Glomerular visceral epithelial cell (primary cell): Measurements from ENCODE around the gene LRRC3C.
"Not testable (repeated sequence)": the region's sequence is repeated elsewhere in the genome, so short reads cannot be mapped to it uniquely, and the experiment has no call there.

ENCODE experiments used
- DNase-seq: peaks from one replicate; pipeline ENCODE4 v3.0.0-alpha.2; 2016; ENCODE audit errors: extremely low spot score

The LRRC3C gene

GRCh38 chr17:39946551-39947330 is 19.2 kb downstream of the LRRC3C start:
- DNase-seq = no peak

GRCh38 chr17:39948489-39948828 is 20.9 kb downstream of the LRRC3C start:
- DNase-seq = not testable (repeated sequence)

GRCh38 chr17:39949028-39949427 is 21.5 kb downstream of the LRRC3C start:
- no peak for DNase-seq

GRCh38 chr17:39950871-39951348 is 23.4 kb downstream of the LRRC3C start:
- no peak for DNase-seq

- no peak for DNase-seq
Observed at GRCh38 chr17:39951924-39952679, 24.6 kb downstream of the LRRC3C start.

GRCh38 chr17:39952680-39953470 is 25.3 kb downstream of the LRRC3C start:
- DNase-seq = peak; percentile 97

GRCh38 chr17:39953471-39953888 is 25.9 kb downstream of the LRRC3C start:
- DNase-seq = no peak

- no peak for DNase-seq
Observed at GRCh38 chr17:39954876-39955275, 27.3 kb downstream of the LRRC3C start.

GRCh38 chr17:39955726-39956225 is 28.2 kb downstream of the LRRC3C start:
- no peak for DNase-seq

GRCh38 chr17:39960524-39961041 is 33.1 kb downstream of the LRRC3C start:
- no peak for DNase-seq

- DNase-seq = no peak
Observed at GRCh38 chr17:39962642-39963220, 35.2 kb downstream of the LRRC3C start, which contains the start of gene GSDMA. TSS of gene GSDMA (plus strand) at chr17:39963004. CDS start at chr17:39965688, 2,684 bp downstream.

GRCh38 chr17:39963829-39964228 is 36.3 kb downstream of the LRRC3C start:
- DNase-seq = no peak

GRCh38 chr17:39965017-39965699 is 37.6 kb downstream of the LRRC3C start:
- DNase-seq = no peak

- no peak for DNase-seq
Observed at GRCh38 chr17:39966771-39967170, 39.2 kb downstream of the LRRC3C start.

GRCh38 chr17:39968761-39969160 is 41.2 kb downstream of the LRRC3C start:
- DNase-seq = no peak

- DNase-seq = no peak
Observed at GRCh38 chr17:39969375-39969774, 41.8 kb downstream of the LRRC3C start.

- DNase-seq = no peak
Observed at GRCh38 chr17:39970157-39970692, 42.7 kb downstream of the LRRC3C start.

GRCh38 chr17:39971076-39971603 is 43.6 kb downstream of the LRRC3C start:
- no peak for DNase-seq

- DNase-seq = no peak
Observed at GRCh38 chr17:39972271-39972670, 44.7 kb downstream of the LRRC3C start.

GRCh38 chr17:39973496-39973895 is 46.0 kb downstream of the LRRC3C start:
- no peak for DNase-seq
